Pancreas (tissue), 10 donors: Measurements from ENCODE around the gene ROR2. TPM values are rescaled to one million over a fixed set of nuclear protein-coding genes. Genes with fewer than 3 reads are reported as not detected.

Experiments
- ATAC-seq, 4 donors: fragments of 200-7000 bp; cut with Tn5 transposase; one replicate each; pipeline versions ENCODE4 v1.8.0 to v1.9.1; 2020; ENCODE audit warnings: mild to moderate bottlenecking in 4 of 4, moderate library complexity in 4 of 4
- DNase-seq, 6 donors: peaks; one replicate each; pipeline ENCODE4 v3.0.0-alpha.2; 2020
- FAIRE-seq: peaks from 2 replicates; lab custom pipeline; 2012; peaks lifted over from hg19 to GRCh38; lab: Jason Lieb, UNC
- H3K27ac ChIP-seq, 4 donors: fragments of 200-600 bp; sonication (generic); 1 replicate in 3 of 4; 2 replicates in 1 of 4; pipeline versions ENCODE4 v1.5.0 to v1.8.0; 2020
- H3K27me3 ChIP-seq, 4 donors: fragments of 200-600 bp; one replicate each; pipeline ENCODE4 v1.8.0; 2021
- H3K36me3 ChIP-seq, 3 donors: fragments of 200-600 bp; sonication (generic) in 1 of 3; one replicate each; pipeline versions ENCODE4 v1.5.0 to v1.8.0; 2020 to 2021
- H3K4me1 ChIP-seq, 3 donors: fragments of 200-600 bp; one replicate each; pipeline ENCODE4 v1.8.0; 2021
- H3K4me3 ChIP-seq, 4 donors: fragments of 200-600 bp; sonication (generic) in 2 of 4; one replicate each; pipeline versions ENCODE4 v1.5.0 to v1.8.0; 2020 to 2021
- H3K9me3 ChIP-seq, 4 donors: fragments of 200-600 bp; one replicate each; pipeline ENCODE4 v1.8.0; 2021
- WGBS, 2 donors: extraction: QIAGEN DNeasy Blood & Tissue Kit; methylation state at CpG; one replicate each; pipeline ENCODE4 v1.1.7; 2013; 5-methylcytosine and 5-hydroxymethylcytosine counted together
- intact Hi-C, 3 donors: fragments of 100-400 bp; cut with DNase I; formaldehyde crosslinking; loops; one replicate each; pipeline versions ENCODE4 v1.11.1 to v1.14.2; 2022
- polyA plus RNA-seq, 2 donors: library from polyadenylated mRNA; stranded (reverse); fragments of 200-250 nt; gene quantifications; one replicate each; pipeline ENCODE4 v1.2.3, GENCODE V29; 2013
- total RNA-seq, 6 donors: library from RNA; stranded (reverse); fragmentation: NEBNext Ultra II Directional in 4 of 6; extraction: Animal tissue kit (Norgen Biotek cat#: 25700) in 4 of 6; gene quantifications; one replicate each; pipeline versions ENCODE4 v1.2.1 to v1.2.4, GENCODE V29; 2021 to 2023
- TF ChIP-seq, protein P1 (sequence below), 4 donors: fragments of 200-600 bp; sonication (generic) in 3 of 4; IDR thresholded peaks; one replicate each; pipeline versions ENCODE4 v1.5.0 to v1.8.0; 2021; ENCODE audit warnings: antibody characterized with exemption in 4 of 4
- donor health status: healthy with polysubstance abuse.
- donor health status: DM: no; HTN: no; CAD: no; lungs with moderate emphysema.
- donor health status: DM: no; HTN: no; CAD: no.
- donor health status: control.
- donor health status: control.
- donor health status: Bipolar disorder and iron deficiency.
- donor health status: DM: yes; HTN: yes; CAD: no.
- donor health status: DM: no; HTN: no; CAD: no.
- donor health status: DM: no; HTN: no; CAD: no.
- donor health status: DM: yes; HTN: yes; CAD: no.

Gene ROR2
- total and polyA plus RNA-seq, 8 donors: 0.67 to 6.3 (median 1.2) TPM

DNA sequence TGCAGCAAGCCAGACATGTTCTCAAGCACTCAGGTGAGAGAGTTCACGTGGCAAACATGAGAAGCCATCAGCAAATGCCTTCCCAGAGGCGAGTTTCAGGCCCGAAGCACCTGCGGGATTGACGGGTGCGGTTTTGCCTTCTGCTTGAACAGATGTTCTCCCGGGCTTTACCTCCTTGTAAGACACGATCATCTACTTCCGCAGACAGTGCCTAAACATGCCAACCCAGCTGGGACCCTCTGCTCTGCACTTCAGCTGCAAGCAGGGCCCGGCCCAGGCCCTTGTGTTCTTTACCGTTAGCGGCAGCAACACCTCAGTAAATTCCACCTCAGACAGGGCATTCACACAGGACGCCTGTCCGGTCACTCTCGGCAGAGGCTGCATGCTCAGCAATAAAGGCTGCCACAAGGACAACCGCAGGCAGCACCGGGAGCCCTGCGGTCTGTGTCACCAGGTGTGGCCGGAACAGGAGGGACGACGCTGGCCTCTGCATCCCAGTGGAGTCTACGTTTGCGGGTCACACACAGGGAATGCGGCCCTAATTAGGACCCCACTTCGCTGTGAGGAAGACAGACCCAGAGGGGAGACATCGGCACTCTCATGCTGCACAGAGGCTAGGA is 139.6 kb downstream of the ROR2 start:
- WGBS, 2 donors: 64% methylated on average over 26 of the region's 26 CpGs
- Histone ChIP-seq H3K27me3 (no peaks in the 10 kb centered on the region), H3K4me1 (no peaks in the 10 kb centered on the region), H3K36me3 (no peaks in the 10 kb centered on the region), H3K27ac (no peak overlapping the region), H3K9me3 (no peaks in the 10 kb centered on the region), H3K4me3 (no peak overlapping the region)
- DNase-seq: no peak
- FAIRE-seq: no peak
- peak in 3 of 4 donors; percentile 26 to 70 (median 37) for ATAC-seq
- TF ChIP-seq, protein P1, sequence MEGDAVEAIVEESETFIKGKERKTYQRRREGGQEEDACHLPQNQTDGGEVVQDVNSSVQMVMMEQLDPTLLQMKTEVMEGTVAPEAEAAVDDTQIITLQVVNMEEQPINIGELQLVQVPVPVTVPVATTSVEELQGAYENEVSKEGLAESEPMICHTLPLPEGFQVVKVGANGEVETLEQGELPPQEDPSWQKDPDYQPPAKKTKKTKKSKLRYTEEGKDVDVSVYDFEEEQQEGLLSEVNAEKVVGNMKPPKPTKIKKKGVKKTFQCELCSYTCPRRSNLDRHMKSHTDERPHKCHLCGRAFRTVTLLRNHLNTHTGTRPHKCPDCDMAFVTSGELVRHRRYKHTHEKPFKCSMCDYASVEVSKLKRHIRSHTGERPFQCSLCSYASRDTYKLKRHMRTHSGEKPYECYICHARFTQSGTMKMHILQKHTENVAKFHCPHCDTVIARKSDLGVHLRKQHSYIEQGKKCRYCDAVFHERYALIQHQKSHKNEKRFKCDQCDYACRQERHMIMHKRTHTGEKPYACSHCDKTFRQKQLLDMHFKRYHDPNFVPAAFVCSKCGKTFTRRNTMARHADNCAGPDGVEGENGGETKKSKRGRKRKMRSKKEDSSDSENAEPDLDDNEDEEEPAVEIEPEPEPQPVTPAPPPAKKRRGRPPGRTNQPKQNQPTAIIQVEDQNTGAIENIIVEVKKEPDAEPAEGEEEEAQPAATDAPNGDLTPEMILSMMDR (IDR thresholded peaks at IDR 0.05): no peak
- intact Hi-C loops: no loop called here

DNA sequence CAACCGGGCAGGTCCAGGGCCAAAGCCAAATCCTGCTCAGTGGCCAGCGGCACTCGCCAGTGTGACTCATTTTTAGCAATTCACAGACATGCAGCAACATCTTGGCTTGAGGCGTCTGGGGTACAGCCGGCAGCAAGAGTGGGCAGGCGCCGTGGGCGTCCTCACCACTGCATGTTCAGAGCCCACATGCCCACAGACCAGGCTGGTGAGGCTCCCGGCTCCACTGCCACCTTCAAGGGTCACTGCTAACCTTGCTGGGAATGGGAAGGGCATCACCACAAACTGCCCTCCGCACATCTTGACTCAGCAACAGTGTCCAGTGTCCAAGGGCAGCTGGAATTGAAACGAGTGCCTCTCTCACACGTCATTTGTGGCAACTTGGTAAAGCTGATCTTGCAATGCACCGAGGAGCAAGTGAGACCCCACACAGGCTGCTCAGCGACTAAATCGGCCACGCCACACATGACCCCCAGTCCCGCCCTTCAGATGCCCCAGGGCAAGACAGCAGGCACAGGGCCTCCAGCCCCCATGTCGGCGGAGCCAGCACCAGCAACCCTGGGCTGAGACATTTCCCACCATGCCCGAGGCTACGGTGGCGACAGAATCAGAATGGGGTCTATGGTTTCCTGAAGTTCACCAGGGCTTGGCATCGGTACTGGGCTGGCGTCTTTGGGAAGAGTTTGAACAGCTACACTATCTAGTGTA is 140.3 kb downstream of the ROR2 start:
- no peak overlapping the region for H3K4me3 ChIP-seq
- no peaks in the 10 kb centered on the region for H3K4me1 ChIP-seq
- no peaks in the 10 kb centered on the region for H3K9me3 ChIP-seq
- H3K36me3 ChIP-seq: no peaks in the 10 kb centered on the region
- FAIRE-seq (no peak), DNase-seq (no peak), ATAC-seq (no peak)
- H3K27ac ChIP-seq: no peak overlapping the region
- TF ChIP-seq, protein P1 (IDR thresholded peaks at IDR 0.05): no peak
- H3K27me3 ChIP-seq: no peaks in the 10 kb centered on the region
- intact Hi-C loops: no loop called here
- 83 to 91% methylated on average over 24 of the region's 24 CpGs for WGBS, 2 donors

DNA sequence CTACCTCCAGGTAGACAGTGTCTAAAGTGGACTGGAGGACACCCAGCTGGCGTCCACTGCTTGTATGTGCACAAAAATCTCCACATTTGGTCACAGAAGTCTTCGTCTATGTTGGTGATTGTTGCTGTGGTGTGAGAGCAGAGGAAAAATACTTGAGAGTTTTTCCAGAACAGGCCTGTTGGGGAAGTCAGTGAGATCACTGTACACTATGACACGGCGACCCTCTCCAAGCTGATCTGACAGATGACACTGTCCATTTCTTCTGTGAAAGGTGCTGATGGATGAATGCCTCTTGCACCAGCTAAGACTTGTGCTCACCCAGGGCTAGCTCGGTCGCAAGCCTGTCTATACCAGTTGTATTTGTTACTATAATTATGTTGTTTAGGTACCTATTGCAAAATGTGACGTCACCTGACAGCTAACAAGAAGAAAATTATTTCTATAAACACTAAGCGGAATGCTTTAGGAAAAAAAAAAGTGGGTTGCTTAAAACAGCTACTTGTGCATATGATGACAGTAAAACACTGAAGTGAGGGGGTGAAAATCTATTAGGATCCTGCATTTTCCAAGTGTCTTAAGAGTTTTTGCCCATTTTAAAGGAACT is 142.3 kb downstream of the ROR2 start:
- Histone ChIP-seq H3K27ac (no peak overlapping the region), H3K9me3 (no peaks in the 10 kb centered on the region), H3K36me3 (no peaks in the 10 kb centered on the region), H3K4me3 (no peak overlapping the region), H3K27me3 (no peaks in the 10 kb centered on the region), H3K4me1 (no peaks in the 10 kb centered on the region)
- no peak for DNase-seq
- TF ChIP-seq, protein P1 (IDR thresholded peaks at IDR 0.05): no peak
- no peak for FAIRE-seq
- ATAC-seq: no peak
- 81 to 89% methylated on average over 8 of the region's 8 CpGs for WGBS, 2 donors
- intact Hi-C loops: no loop called here

DNA sequence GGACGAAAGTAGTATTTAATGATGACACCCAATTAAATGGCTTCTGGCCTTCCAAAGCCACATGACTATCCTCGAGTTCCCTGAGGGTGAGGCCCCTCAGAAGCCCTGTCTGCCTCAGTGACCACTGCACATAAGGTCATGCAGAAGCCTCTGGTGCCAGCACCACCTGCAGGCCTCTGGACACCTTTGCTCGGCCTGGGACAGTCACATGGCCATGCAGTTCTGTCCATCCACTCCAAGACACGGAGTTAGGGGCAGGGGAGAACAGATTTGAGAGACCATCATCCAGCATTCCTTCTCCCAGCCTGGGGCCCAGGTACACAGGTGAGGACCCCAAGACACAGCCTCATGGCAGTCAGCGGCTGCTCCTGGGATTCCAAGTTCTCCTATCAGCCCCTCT is 145.0 kb downstream of the ROR2 start:
- 74 to 82% methylated on average over 5 of the region's 5 CpGs for WGBS, 2 donors
- no peaks in the 10 kb centered on the region for H3K4me1 ChIP-seq
- no peak for FAIRE-seq

More for the DNA sequence above, 145.0 kb downstream of the ROR2 start:
- intact Hi-C loops: no loop called here
- TF ChIP-seq, protein P1 (IDR thresholded peaks at IDR 0.05): no peak
- no peaks in the 10 kb centered on the region for H3K27me3 ChIP-seq
- no peaks in the 10 kb centered on the region for H3K9me3 ChIP-seq
- no peak for DNase-seq
- ATAC-seq: no peak
- no peak overlapping the region for H3K4me3 ChIP-seq
- no peaks in the 10 kb centered on the region for H3K36me3 ChIP-seq
- H3K27ac ChIP-seq: no peak overlapping the region
